HG03342 (cell line): ENCODE measurements around the gene NRIP3.
"Not testable (repeated sequence)": the region's sequence is repeated elsewhere in the genome, so short reads cannot be mapped to it uniquely, and the experiment has no call there.

Experiments
- ATAC-seq: cut with Tn5 transposase; IDR thresholded peaks from one replicate; pipeline ENCODE4 v1.9.1; 2021; ENCODE audit warnings: mild to moderate bottlenecking, moderate library complexity; ENCODE audit not compliant: unreplicated experiment

Gene NRIP3

DNA sequence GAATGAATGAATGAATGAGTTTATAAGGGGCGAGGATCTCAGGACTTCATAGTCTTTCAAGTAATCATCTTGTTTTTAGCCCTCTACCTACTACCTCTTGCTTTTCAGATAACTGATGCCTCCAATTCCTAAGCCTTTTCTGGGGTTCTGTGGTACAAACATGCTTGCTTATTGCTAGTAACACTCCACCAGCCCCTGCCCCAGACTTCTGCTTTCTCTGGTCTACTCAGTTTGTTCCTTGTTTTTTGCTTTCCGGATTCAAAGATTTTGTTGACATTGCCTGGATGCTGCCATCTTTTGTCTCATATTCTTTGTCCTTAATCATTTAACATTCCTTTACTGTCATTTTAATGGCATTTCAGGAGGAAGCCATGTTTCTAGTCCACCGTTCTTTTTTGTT lies 30.7 kb downstream of the NRIP3 start:
- ATAC-seq, result no peak

- ATAC-seq, result no peak
These were observed 31.9 kb downstream of the NRIP3 start for GRCh38 chr11:8971924-8972316.

GRCh38 chr11:8971196-8971923 lies 32.4 kb downstream of the NRIP3 start:
- ATAC-seq, result no peak

DNA sequence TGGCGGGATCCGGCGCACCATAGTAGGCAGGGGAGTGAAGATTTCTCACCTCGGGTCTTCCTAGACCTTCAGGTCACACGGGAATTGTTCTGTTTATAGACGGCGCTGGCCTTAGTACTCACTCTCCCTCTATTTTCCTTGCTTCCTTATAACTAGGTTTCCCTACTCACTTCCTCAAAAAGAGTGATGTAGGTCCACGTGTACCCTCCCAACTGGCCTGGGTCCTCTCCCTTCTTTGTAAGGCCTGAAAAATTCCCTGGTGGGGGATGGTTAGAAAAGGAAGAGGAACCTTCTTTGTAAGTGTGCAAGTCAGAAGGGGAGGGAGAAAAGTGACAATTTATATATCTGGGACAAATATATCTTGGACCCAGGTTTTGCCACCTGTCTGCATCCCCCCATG lies 36.6 kb downstream of the NRIP3 start:
- no peak for ATAC-seq

- peak; percentile 74 for ATAC-seq
These were observed 39.2 kb downstream of the NRIP3 start, which contains the start of gene TMEM9B for GRCh38 chr11:8964324-8965320. Gene TMEM9B, minus strand, starts transcription at chr11:8964442. Its CDS starts 129 bp downstream, at chr11:8964313.

DNA sequence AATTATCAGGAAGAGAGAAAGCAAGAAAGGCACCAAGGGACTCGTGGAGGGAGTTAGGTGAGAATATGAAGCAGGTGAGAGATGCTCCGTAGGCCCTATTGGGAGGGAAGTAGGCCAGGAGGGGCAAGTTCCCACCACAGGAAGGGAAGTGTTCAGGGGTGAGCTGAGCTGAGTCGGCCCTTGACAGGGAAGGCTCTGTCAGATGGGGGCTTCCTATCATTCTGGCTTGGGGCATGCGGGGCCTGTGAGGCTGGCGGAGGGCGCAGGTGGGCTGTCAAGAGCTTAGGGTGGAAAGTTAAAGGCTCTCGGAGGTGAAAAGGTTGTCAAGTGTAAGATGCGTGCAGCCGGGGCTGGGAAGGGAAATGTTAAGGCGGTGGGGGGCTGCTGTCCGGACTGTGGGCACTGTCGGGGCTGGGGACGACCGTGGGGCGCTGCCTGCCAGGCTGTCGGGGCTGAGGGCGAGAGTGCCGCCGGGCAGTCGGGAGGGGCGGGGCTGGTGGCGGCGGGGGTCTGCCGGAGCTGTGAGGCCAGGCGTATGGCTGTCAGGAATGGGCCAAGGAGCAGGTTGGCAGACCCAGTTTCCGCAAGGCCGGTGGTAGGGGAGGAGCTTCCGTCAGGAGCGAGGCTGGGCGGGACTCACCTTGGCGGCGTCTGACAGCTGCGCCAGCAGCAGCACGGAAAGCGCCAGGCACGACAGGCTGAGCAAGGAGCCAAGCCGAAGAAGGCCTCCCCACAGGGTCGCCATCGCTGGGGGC lies 40.1 kb downstream of the NRIP3 start:
- ATAC-seq, result peak; percentile 64

DNA sequence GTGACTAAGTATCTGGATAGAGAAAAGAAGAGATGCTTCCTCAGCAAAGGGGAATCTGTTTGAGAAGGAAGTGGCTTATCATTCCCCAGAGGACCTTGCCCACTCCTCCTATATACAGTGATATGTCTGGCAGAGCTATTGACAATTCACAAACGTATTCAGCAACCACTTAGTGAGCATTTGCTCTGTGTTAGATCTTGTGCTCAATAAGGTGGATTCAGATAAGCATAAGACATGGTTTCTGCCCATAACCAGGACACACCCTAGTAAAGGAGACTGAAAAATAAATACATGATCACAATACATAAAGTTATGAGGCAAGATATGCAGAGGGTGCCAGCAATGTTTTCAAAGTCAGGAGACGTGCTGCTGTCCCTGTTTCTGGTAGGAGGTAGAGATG lies 41.0 kb downstream of the NRIP3 start:
- ATAC-seq, result no peak

DNA sequence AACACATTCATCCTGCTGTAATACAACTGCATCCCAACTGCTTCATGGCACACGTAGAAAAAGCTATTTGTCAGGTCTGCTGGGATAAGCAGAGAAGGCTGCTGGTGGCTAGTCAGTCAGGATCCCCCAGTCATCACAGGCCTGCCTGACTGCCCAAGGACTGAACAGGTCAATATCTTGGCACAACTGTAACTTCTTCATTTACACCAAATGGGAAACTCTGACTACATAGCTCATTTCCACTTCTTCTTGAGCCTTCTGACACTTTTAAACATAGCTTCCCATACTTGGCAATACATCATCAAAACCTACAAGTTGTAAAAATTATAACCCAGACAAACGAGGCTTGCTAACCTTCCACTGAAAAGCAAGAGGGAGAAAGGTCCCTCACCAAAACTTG lies 42.4 kb downstream of the NRIP3 start:
- no peak for ATAC-seq

GRCh38 chr11:8959546-8960166 lies 44.1 kb downstream of the NRIP3 start:
- ATAC-seq, result peak; percentile 45

DNA sequence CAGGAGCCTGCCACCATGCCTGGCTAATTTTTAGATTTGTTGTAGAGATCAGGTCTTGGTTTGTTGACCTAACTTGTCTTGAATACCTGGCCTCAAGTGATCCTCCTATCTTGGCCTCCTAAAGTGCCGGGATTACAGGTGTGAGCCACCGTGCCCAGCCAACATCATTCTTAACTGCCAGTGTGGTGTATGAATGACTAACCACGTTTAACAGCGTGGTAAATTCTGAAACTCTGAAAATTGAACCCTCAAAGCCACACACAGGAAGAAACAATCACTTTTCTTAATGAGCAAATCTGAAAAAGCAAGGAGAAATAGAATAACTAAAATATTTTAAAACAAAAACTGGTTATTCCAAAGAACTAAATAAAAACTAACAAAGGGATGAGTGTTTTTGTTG lies 46.9 kb downstream of the NRIP3 start:
- no peak for ATAC-seq

- ATAC-seq, result no peak
These were observed 54.9 kb downstream of the NRIP3 start for GRCh38 chr11:8948886-8949285.

DNA sequence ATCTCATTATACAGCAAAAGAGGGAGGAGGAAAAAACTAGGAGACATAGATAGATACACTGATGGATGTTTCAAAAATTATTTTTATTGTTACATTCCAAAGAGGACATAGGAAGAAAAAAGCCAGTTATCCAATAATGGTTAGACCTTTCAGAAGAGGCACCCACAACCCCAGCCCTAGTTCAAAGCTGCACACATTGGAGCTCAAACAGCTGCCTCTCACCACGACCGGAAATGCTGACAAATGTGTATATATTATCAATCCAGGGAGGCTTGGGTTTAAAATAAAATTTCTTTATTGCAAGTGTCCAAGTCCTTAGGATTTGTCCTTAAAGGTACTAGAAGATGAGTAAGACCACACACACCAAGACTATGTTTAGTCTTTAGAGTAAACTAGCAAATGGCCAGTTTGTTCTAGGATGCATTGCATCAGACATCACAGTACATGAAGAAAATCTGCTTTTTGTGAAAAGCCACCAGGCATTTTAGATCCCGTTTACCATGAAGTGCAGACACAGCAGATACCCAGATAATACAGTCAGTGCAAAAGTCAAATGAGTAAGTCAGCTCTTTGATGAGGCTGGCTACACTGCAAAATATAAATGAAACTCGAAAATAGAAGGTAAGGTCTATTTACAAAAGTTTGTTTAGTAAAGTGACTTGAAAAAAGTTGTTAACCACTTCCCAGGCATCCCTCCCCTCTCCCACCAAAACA lies 56.4 kb downstream of the NRIP3 start:
- no peak for ATAC-seq

GRCh38 chr11:8942518-8943066 lies 61.2 kb downstream of the NRIP3 start, which contains the start of gene ASCL3:
Gene ASCL3, minus strand, starts transcription at chr11:8943016. Its CDS starts 4,855 bp downstream, at chr11:8938161.
- ATAC-seq, result no peak

DNA sequence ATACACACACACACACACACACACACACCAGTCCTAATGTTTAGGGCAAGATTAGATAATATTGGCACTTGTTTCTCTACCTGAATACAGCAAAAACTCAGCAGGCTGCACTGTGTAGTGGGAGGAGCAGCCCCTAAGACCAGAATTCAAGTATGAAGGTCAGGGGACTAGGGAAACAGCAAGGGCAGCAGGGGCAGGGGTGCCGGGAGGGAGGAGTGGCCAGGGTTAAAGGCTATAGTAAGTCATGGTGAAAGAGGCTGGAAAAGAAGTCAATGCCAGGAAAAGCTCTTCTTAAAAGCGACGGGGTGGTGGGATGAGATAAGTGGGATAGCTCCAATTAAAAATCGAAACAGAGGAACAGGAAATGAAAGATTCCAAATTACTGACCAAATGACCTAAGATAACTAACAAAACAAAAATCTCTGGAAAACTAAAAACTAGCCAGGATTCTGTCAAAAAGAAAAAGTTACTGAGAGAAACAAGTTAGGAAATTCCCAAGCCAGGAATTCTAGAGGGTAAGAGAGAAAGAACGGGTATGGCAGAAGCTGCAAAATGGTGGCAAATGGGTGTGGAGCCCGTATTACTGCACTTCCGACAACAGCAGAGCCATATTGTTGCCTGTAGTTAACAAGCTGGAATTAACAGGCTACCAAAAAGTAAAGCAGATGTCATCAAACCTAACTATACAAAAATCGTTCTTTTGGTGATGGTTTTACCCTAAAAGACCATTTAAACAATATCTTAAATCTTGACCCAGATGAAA lies 62.3 kb downstream of the NRIP3 start:
- no peak for ATAC-seq

DNA sequence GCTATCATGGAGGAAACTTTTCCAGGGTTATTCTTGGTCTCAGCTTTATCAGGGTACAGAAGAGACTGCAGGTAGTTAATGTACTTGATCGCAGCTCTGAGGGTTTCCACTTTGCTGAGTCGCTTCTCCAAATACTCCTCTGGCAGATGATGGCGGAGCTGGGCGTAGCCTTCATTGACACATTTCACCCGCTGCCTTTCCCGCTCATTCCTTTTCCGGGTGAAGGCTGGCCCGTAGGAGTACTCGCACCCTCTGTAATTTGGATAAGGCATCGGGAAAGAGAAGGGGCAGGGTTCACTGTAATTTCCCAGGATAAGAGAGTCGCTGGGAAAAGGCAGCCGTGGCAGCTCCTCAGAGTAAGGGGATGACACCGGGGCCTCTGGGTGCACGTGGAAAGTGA lies 66.1 kb downstream of the NRIP3 start:
- ATAC-seq, result no peak

DNA sequence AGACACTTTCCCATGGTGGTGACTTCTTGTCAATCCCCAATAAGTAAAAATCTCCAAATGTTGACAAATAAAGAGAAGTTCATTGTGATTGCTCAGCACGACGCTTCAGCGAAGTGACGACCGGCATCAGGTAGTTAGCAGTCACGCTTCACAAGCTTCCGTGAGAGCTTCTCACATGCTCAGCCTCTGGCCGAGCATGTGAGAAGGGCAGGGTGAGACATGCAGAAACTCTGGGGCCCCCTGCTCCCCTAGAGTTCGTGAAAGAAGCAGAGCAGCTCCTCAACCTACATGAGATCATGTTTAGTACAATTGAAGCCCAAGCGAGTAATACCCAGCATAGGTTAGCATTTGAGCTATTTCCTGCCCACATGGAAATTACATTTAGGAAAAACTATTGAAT lies 66.6 kb downstream of the NRIP3 start:
- no peak for ATAC-seq

GRCh38 chr11:8935789-8936188 lies 68.0 kb downstream of the NRIP3 start:
- ATAC-seq, result not testable (repeated sequence)

- no peak for ATAC-seq
These were observed 68.9 kb downstream of the NRIP3 start for GRCh38 chr11:8934742-8935488.
